Globus pallidus (tissue), 1 donor: Measurements from ENCODE around the gene PSME3IP1.
"Not testable (repeated sequence)": the region's sequence is repeated elsewhere in the genome, so short reads cannot be mapped to it uniquely, and the experiment has no call there.

Experiments used
- DNase-seq: peaks from one replicate; pipeline ENCODE4 v3.0.0-alpha.2; 2015; ENCODE audit warnings: low spot score

PSME3IP1 gene

DNA sequence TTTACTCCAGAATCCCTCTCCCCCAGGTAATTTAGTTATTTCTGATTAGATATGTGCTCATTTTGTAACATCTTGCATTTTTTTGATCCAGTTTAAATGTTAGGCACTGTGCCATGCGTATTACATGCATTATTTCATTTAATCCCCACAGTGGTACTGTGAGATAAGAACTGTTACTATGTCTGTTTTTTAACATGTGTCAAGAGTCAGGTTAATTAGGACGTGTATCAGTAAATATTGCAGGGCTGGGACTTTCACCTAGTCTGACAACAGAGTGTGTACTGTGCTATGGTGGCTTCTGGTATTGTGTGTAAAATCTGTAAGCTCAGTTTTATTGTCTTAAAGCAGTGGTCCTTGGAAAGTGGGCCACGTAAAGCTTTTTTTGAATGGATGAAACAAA lies 10.9 kb upstream of the PSME3IP1 start:
- DNase-seq: no peak

GRCh38 chr16:57196286-57196685 lies 10.4 kb upstream of the PSME3IP1 start:
- DNase-seq: peak; percentile 55

DNA sequence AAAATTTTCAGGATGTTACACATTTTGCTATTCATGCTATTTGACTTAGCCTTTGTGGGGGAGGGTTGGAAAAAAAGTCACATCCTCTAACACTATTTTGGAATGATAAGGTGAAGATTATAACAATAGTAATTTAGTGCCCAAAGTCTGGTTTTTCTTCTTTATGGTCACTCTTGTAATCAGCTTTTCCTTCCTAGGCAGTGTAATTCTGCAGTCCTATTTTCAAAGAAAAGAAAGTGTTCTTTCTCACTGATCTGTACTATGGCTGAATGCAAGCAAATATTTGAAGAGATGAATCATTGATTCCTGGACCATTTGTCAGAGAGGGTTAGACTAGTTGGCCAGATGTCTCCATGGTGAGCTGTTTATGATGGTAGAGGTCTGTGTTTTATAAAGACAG lies 8.7 kb upstream of the PSME3IP1 start:
- DNase-seq: no peak

DNA sequence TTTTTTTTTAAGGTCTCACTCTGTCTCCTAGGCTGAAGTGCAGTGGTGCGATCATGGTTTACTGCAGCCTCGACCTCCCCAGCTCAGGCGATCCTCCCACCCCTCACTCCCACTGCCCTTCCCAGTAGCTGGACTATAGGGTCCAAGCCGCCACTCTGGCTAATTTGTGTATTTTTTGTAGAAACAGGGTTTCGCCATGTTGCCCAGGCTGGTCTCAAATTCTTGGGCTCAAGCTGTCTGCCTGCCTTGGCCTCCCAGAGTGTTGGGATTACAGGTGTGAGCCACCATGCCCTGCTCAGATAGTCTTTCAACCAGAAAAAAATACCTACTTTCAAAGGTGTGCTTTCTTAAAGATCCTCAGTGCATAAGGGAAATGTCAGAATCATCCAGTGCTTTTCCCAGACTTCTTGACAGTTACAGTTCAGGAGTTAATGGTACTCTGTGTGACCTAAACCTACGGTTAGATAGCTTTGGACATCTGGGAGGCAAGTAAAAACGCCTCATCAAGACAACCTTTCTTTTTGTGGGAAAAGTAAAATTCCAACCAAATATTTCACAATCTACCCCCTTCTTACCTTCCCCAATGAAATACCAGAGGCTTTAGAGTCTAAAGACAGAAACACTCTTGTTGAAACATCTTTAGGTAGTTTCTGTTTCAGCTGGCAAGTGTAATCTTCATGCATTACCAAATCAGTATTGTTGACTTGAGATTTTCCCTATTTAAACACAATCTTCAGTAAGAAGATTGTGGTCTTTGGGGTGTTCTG lies 7.1 kb upstream of the PSME3IP1 start:
- DNase-seq: no peak

DNA sequence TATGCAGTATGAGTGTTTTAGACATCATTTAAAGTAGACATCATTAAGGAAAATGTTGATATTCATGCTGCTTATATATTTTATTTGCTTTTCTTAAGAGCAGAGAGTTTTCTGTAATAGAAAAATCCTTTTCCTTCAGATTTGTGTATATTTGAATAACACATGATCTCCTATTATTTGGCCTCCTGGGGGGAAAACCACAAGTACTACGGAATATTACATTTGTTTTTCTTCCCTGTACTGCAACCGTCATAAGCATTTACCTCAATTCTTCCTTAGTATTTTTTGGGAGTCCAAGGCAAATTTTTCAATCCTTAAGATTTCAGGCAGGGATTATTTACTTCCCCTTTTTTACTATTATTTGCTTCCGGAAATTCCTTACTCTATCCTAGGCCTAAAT lies 6.3 kb upstream of the PSME3IP1 start:
- DNase-seq: no peak

DNA sequence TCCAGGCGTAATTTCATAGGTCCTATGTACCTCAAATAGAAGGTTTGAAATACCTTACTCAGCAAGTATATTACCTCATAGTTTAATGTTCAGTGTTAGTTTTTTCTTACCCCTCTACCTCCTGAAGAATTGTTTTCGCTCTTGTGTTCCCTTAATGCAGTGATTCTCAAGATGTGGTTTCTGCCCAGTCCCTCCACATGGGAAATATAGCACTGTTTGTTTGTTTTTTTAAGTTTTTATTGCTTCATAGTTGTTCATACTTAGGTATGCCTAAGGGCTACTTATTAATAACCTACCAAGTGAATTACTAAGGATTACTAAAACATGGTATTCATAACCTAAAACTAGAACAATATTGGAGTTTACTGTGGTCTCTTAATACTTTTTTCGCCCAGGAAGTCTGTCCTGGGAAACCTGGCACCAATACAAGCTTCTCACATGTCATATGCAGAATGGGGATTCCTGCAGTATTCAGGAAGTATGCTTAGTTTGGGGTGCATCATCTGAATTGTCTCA lies 5.3 kb upstream of the PSME3IP1 start:
- DNase-seq: no peak

GRCh38 chr16:57190136-57190535 lies 4.3 kb upstream of the PSME3IP1 start:
- DNase-seq: no peak

- not testable (repeated sequence) for DNase-seq
Observed at GRCh38 chr16:57189527-57189926, 3.7 kb upstream of the PSME3IP1 start.

- DNase-seq: no peak
Observed at GRCh38 chr16:57188711-57189002, 2.8 kb upstream of the PSME3IP1 start.

DNA sequence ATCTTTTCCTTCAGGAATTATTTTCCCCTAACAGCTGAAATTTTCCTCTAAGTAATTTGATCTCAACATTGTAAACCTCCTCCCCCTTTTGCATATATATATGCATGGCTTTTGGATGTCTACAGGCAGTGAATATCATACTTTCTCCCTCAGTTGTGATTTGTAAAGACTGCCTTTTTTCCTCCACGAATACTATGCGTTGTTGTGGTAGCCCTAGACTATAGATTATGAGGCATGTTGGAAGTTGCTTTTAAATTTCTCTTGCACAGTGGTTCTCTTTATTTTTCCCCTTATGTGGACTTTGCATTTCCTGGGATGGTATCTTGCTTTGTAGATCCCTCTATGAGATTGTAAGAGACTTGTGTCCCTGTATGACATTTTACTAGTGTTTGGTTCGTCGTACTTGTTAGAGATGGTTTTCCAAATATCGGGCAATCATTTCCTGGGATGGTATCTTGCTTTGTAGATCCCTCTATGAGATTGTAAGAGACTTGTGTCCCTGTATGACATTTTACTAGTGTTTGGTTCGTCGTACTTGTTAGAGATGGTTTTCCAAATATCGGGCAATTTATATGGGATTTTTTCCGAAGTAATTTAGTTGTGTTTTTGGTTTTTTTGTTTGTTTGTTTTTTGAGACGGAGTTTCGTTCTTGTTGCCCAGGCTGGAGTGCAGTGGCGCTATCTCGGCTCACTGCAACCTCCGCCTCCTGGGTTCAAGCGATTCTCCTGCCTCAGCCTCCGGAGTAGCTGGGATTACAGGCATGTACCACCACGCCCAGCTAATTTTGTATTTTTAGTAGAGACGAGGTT lies 2.3 kb upstream of the PSME3IP1 start:
- not testable (repeated sequence) for DNase-seq

GRCh38 chr16:57186872-57187854 lies 1.3 kb upstream of the PSME3IP1 start:
- peak; percentile 28 for DNase-seq

DNA sequence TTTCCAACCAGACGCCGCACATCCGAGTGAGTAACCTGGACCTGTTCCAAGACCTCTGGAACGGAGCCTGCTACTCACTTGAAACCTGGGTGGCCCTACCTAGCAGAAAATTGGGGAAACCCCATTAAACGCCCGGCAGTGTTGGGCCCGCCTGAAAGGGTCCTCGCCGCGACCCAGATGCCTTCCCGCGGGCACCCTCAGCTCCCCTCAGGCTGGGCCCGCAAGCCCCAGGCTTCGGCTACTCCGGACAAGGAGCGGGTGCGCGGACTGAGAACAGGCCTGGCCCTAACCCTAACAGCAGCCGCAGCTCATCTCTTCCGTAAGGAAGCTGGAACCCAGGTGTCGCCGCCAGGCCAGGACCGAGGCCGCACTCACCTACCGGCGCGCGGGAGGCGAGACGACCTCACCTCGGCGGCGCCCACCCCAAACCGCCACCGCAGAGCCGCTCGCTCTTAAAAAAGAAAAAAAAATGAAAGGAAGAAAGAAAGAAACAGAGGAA lies 344 bp downstream of the PSME3IP1 start:
- no peak for DNase-seq

GRCh38 chr16:57184887-57185445 lies 873 bp downstream of the PSME3IP1 start:
- peak; percentile 46 for DNase-seq

DNA sequence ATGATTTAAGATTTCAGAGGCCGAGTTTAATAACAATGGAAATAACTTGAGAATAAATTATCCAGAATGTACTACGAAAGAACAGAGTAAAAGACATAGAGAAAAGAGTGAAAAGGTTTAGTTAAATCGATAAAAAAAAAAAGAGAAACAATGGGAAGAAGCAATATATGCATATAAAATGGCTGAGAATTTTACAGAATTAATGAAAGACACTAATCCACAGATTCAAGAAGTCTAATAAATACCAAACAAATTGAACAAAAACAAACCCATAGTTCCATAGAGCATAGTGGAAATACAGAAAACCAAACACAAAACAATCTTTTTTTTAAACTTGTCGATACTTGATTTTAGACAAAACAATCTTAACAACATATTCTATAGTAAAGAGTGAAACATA lies 1.7 kb downstream of the PSME3IP1 start:
- no peak for DNase-seq

GRCh38 chr16:57179215-57179828 lies 6.5 kb downstream of the PSME3IP1 start:
- no peak for DNase-seq

DNA sequence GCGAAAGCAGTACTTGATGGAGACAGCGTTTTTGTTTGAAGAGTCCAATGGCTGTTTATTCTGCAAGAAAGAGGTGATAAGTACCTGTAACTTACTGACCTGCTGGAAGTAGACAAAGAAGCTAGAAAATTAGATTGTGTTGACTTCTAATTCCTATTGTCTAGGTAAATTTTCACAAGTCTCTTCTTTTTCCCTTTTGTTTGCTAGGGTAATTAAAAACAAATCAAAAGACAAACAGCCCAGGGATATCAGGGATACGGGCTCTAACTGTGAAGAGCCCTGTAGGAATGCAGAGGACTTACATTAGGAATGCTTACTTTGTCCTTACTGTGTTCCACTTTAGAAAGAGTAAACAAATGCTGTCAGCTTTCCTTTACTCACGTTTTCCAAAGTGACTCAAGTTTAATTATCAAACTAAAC lies 7.0 kb downstream of the PSME3IP1 start:
- DNase-seq: no peak

DNA sequence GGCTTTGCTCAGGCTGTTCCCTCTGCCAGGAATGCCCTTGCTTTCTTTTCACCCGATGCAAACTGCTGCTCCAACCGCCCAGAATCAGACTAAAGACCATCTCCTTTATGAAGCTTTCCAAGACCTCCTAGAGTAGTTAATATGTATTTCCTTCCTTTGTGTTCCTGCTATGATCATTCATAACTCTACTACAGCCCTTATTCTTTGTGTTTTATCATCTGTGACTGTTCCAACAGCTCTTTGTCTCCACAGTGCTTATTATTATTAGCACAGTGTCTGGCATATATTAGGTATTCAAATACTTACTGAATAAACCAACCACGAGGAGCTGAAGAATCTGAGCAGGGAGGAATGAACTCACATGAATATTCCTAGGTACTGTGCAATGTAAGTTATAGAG lies 7.6 kb downstream of the PSME3IP1 start:
- peak; percentile 16 for DNase-seq

- DNase-seq: no peak
Observed at GRCh38 chr16:57175896-57176295, 9.9 kb downstream of the PSME3IP1 start.

GRCh38 chr16:57172721-57173290 lies 13.0 kb downstream of the PSME3IP1 start:
- DNase-seq: no peak

GRCh38 chr16:57169327-57169726 lies 16.5 kb downstream of the PSME3IP1 start:
- DNase-seq: peak; percentile 84

GRCh38 chr16:57167953-57168352 lies 17.9 kb downstream of the PSME3IP1 start:
- peak; percentile 88 for DNase-seq
